Osteoblast (primary cell): ENCODE measurements around the gene RPLP2. TPM values are rescaled to one million over a fixed set of nuclear protein-coding genes. Genes with fewer than 3 reads are reported as not detected.

Experiments used
- DNase-seq: peaks from one replicate; pipeline ENCODE4 v3.0.0; 2011; ENCODE audit warnings: low spot score, mixed read lengths; ENCODE audit not compliant: insufficient read length; ENCODE audit errors: missing footprints
- H2AFZ ChIP-seq: 2 replicates; pipeline ENCODE4 v1.6.0; 2011; ENCODE audit warnings: mild to moderate bottlenecking, low read length
- H3K27ac ChIP-seq: 2 replicates; pipeline ENCODE4 v1.5.1; 2011; ENCODE audit warnings: mild to moderate bottlenecking, low read depth, low read length, moderate library complexity
- H3K27me3 ChIP-seq: 2 replicates; pipeline ENCODE4 v1.6.0; 2012; ENCODE audit warnings: mild to moderate bottlenecking, control low read depth, inconsistent platforms, low read length, moderate library complexity; ENCODE audit not compliant: insufficient read depth
- H3K36me3 ChIP-seq: 2 replicates; pipeline ENCODE4 v1.5.1; 2011; ENCODE audit warnings: mild to moderate bottlenecking, low read length, control low read depth, moderate library complexity; ENCODE audit not compliant: insufficient read depth
- H3K4me1 ChIP-seq: 2 replicates; pipeline ENCODE4 v1.5.1; 2011; ENCODE audit warnings: mild to moderate bottlenecking, low read length, control low read depth, moderate library complexity; ENCODE audit not compliant: insufficient read depth
- H3K4me2 ChIP-seq: 2 replicates; pipeline ENCODE4 v1.6.0; 2011; ENCODE audit warnings: mild to moderate bottlenecking, low read length; ENCODE audit not compliant: insufficient read depth
- H3K4me3 ChIP-seq: fragments of 200-600 bp; sonication (generic); 3 replicates; pipeline ENCODE4 v1.5.1; 2012; ENCODE audit warnings: mild to moderate bottlenecking, low read length, inconsistent platforms; ENCODE audit not compliant: insufficient read depth
- H3K79me2 ChIP-seq: 2 replicates; pipeline ENCODE4 v1.6.0; 2012; ENCODE audit warnings: mild to moderate bottlenecking, low read length, control low read depth, inconsistent platforms; ENCODE audit not compliant: insufficient read depth
- H3K9me3 ChIP-seq: 2 replicates; pipeline ENCODE4 v1.5.1; 2011; ENCODE audit warnings: low read depth, low read length, control low read depth
- H4K20me1 ChIP-seq: 2 replicates; pipeline ENCODE4 v1.6.0; 2012; ENCODE audit warnings: mild to moderate bottlenecking, low read length, control low read depth; ENCODE audit not compliant: insufficient read depth
- CTCF ChIP-seq: IDR thresholded peaks from 2 replicates; pipeline ENCODE4 v1.5.1; 2011; ENCODE audit warnings: mild to moderate bottlenecking, low read depth, low read length, moderate library complexity; ENCODE audit errors: extremely low read depth
- total RNA-seq: library from RNA; depleted of rRNA; stranded (reverse); fragments of >200 nt; gene quantifications from 2 replicates; pipeline ENCODE4 v1.2.3, GENCODE V29; 2012

The RPLP2 gene
- total RNA-seq, 1 donor: 386 TPM

- peaks cover 50% of the 10 kb centered on the region for H4K20me1 ChIP-seq
- peaks cover 53% of the 10 kb centered on the region for H3K79me2 ChIP-seq
- H2AFZ ChIP-seq: no peak overlapping the region
- H3K27me3 ChIP-seq: no peaks in the 10 kb centered on the region
- peak; percentile 98 for DNase-seq
- H3K9me3 ChIP-seq: no peaks in the 10 kb centered on the region
- peak overlapping the region; percentile 92 for H3K27ac ChIP-seq
- peak overlapping the region; percentile 87 for H3K4me3 ChIP-seq
- no peak for TF ChIP-seq CTCF
- peak overlapping the region; percentile 92 for H3K4me2 ChIP-seq
- peaks cover 34% of the 10 kb centered on the region for H3K36me3 ChIP-seq
- peaks cover 42% of the 10 kb centered on the region for H3K4me1 ChIP-seq
These were observed 24.9 kb downstream of the RPLP2 start for GRCh38 chr11:834371-835316.

- peaks cover 69% of the 10 kb centered on the region for H3K79me2 ChIP-seq
- TF ChIP-seq CTCF: no peak
These were observed 26.5 kb downstream of the RPLP2 start for GRCh38 chr11:836274-836673.

GRCh38 chr11:836700-837099 is 26.9 kb downstream of the RPLP2 start:
- H3K36me3 ChIP-seq: peaks cover 51% of the 10 kb centered on the region
- H3K27me3 ChIP-seq: no peaks in the 10 kb centered on the region
- H3K27ac ChIP-seq: no peak overlapping the region
- peaks cover 74% of the 10 kb centered on the region for H3K79me2 ChIP-seq
- H3K9me3 ChIP-seq: no peaks in the 10 kb centered on the region
- peaks cover 33% of the 10 kb centered on the region for H3K4me1 ChIP-seq
- no peak for DNase-seq
- H3K4me2 ChIP-seq: no peak overlapping the region
- H2AFZ ChIP-seq: no peak overlapping the region
- no peak overlapping the region for H3K4me3 ChIP-seq
- peaks cover 58% of the 10 kb centered on the region for H4K20me1 ChIP-seq
- TF ChIP-seq CTCF: no peak

More at GRCh38 chr11:836274-836673, 26.5 kb downstream of the RPLP2 start:
- Histone ChIP-seq H2AFZ (no peak overlapping the region), H3K4me2 (no peak overlapping the region), H3K27me3 (no peaks in the 10 kb centered on the region), H3K4me3 (no peak overlapping the region), H3K4me1 (peaks cover 37% of the 10 kb centered on the region), H3K9me3 (no peaks in the 10 kb centered on the region), H3K27ac (no peak overlapping the region), H3K36me3 (peaks cover 50% of the 10 kb centered on the region), H4K20me1 (peaks cover 58% of the 10 kb centered on the region)
- no peak for DNase-seq
